MM.1S (cell line): Measurements from ENCODE around the gene CNTNAP2.

ENCODE experiments used
- DNase-seq: peaks from one replicate; pipeline ENCODE4 v3.0.0-alpha.2; 2015
- H2AFZ ChIP-seq: fragments of 300-600 bp; sonication (generic); 2 replicates; pipeline ENCODE4 v1.6.0; 2016; ENCODE audit warnings: antibody characterized with exemption, low read length
- H3F3A ChIP-seq: fragments of 300-600 bp; sonication (generic); 2 replicates; pipeline ENCODE4 v1.6.1; 2016; ENCODE audit warnings: mild to moderate bottlenecking, antibody characterized with exemption, low read length, moderate library complexity, mixed read lengths; ENCODE audit not compliant: insufficient read depth
- H3K27ac ChIP-seq: fragments of 300-600 bp; sonication (generic); 2 replicates; pipeline ENCODE4 v1.5.1; 2016; ENCODE audit warnings: mild to moderate bottlenecking, low read length
- H3K27me3 ChIP-seq: fragments of 300-600 bp; sonication (generic); replicated peaks from 2 replicates; pipeline ENCODE4 v1.6.0; 2016; ENCODE audit warnings: low read length; ENCODE audit not compliant: insufficient read depth
- H3K36me3 ChIP-seq: fragments of 300-600 bp; sonication (generic); replicated peaks from 2 replicates; pipeline ENCODE4 v1.6.1; 2016; ENCODE audit warnings: mild to moderate bottlenecking, low read length, mixed read lengths; ENCODE audit not compliant: insufficient read depth
- H3K4me1 ChIP-seq: fragments of 300-600 bp; sonication (generic); 2 replicates; pipeline ENCODE4 v1.6.1; 2016; ENCODE audit warnings: low read length, mixed read lengths
- H3K4me2 ChIP-seq: fragments of 300-600 bp; sonication (generic); 2 replicates; pipeline ENCODE4 v1.6.0; 2016; ENCODE audit warnings: low read depth, low read length
- H3K4me3 ChIP-seq: fragments of 300-600 bp; sonication (generic); 2 replicates; pipeline ENCODE4 v1.5.1; 2016; ENCODE audit warnings: low read length, mixed read lengths
- H3K79me2 ChIP-seq: fragments of 300-600 bp; sonication (generic); 2 replicates; pipeline ENCODE4 v1.6.1; 2016; ENCODE audit warnings: mixed run types, low read length, mixed read lengths
- H3K9ac ChIP-seq: fragments of 300-600 bp; sonication (generic); 2 replicates; pipeline ENCODE4 v1.6.1; 2016; ENCODE audit warnings: low read length, mixed read lengths
- H3K9me2 ChIP-seq: fragments of 300-600 bp; sonication (generic); replicated peaks from 2 replicates; pipeline ENCODE4 v1.6.1; 2016; ENCODE audit warnings: mild to moderate bottlenecking, low read length, mixed read lengths; ENCODE audit not compliant: insufficient read depth
- H3K9me3 ChIP-seq: fragments of 300-600 bp; sonication (generic); replicated peaks from 2 replicates; pipeline ENCODE4 v1.6.1; 2016; ENCODE audit warnings: mild to moderate bottlenecking, low read length, mixed read lengths; ENCODE audit not compliant: insufficient read depth
- H4K20me1 ChIP-seq: fragments of 300-600 bp; sonication (generic); 2 replicates; pipeline ENCODE4 v1.6.1; 2016; ENCODE audit warnings: mild to moderate bottlenecking, low read length, moderate library complexity, mixed read lengths; ENCODE audit not compliant: insufficient read depth
- EZH2 ChIP-seq: fragments of 300-600 bp; sonication (generic); optimal IDR thresholded peaks from 2 replicates; pipeline ENCODE3; 2017; ENCODE audit warnings: low read depth, mild to moderate bottlenecking, antibody characterized with exemption, low read length, mixed read lengths
- EZH2phosphoT487 ChIP-seq: fragments of 300-600 bp; sonication (generic); IDR thresholded peaks from 2 replicates; pipeline ENCODE4 v1.6.1; 2018; ENCODE audit warnings: antibody characterized with exemption, low read length
- TF ChIP-seq, protein P1 (sequence below): fragments of 300-600 bp; sonication (generic); IDR thresholded peaks from 2 replicates; pipeline ENCODE4 v1.5.1; 2016; ENCODE audit warnings: antibody characterized with exemption, low read length, mixed read lengths

The CNTNAP2 gene

DNA sequence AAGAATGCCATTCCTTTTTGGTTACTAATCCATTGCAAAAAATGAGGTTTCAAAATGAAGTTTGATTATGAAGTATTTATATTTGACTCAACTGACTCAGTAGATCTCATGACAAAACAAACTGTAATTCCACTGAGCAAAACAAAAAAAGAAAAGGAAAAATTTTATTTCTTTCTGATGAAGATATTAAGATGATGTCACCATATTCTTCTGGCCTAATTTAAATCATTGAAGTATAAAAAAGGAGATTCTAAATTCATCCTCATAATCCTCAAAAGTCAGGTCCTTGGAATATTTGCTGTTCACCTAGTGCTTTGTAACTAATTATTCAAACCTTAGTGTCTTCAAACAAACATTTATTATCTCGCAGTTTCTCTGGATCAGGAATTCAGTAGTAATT is 1183.7 kb downstream of the CNTNAP2 start:
- DNase-seq: no peak
- no peaks in the 10 kb centered on the region for H4K20me1 ChIP-seq
- H3K27ac ChIP-seq: no peak overlapping the region
- H3K9me2 ChIP-seq: no peaks in the 10 kb centered on the region
- H3K4me3 ChIP-seq: no peak overlapping the region
- H3K27me3 ChIP-seq: no peaks in the 10 kb centered on the region
- no peak overlapping the region for H3K4me2 ChIP-seq
- H3F3A ChIP-seq: no peaks in the 10 kb centered on the region
- no peaks in the 10 kb centered on the region for H3K4me1 ChIP-seq
- no peaks in the 10 kb centered on the region for H3K9me3 ChIP-seq
- H3K79me2 ChIP-seq: no peaks in the 10 kb centered on the region
- no peak for TF ChIP-seq EZH2phosphoT487
- TF ChIP-seq EZH2: no peak
- TF ChIP-seq, protein P1, sequence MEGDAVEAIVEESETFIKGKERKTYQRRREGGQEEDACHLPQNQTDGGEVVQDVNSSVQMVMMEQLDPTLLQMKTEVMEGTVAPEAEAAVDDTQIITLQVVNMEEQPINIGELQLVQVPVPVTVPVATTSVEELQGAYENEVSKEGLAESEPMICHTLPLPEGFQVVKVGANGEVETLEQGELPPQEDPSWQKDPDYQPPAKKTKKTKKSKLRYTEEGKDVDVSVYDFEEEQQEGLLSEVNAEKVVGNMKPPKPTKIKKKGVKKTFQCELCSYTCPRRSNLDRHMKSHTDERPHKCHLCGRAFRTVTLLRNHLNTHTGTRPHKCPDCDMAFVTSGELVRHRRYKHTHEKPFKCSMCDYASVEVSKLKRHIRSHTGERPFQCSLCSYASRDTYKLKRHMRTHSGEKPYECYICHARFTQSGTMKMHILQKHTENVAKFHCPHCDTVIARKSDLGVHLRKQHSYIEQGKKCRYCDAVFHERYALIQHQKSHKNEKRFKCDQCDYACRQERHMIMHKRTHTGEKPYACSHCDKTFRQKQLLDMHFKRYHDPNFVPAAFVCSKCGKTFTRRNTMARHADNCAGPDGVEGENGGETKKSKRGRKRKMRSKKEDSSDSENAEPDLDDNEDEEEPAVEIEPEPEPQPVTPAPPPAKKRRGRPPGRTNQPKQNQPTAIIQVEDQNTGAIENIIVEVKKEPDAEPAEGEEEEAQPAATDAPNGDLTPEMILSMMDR: no peak
- H3K36me3 ChIP-seq: no peaks in the 10 kb centered on the region
- no peak overlapping the region for H3K9ac ChIP-seq
- H2AFZ ChIP-seq: no peak overlapping the region

DNA sequence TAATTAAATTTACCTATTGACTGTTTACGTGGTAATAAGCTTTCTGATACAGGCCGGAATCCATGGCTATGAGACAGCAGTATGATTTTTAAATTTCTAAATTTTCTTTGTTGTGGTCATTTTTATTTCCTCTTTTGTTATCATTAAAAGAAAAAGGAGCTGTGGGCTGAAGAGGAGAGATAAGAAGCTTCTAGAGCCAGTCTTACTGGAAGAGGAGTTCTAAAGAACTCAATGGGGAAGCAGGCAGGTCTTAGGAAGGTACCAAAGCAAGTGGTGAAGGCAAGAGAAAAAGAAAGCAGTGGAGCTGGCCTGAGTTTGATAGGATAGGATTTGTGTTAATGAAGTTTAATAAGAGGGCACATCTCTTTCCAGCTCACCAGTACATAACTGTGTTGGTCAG is 1187.8 kb downstream of the CNTNAP2 start:
- TF ChIP-seq EZH2phosphoT487: no peak
- TF ChIP-seq, protein P1: no peak
- TF ChIP-seq EZH2: no peak
- no peaks in the 10 kb centered on the region for H3K9me2 ChIP-seq
- no peaks in the 10 kb centered on the region for H3K36me3 ChIP-seq
- DNase-seq: no peak
- H3K4me3 ChIP-seq: no peak overlapping the region
- H3K79me2 ChIP-seq: no peaks in the 10 kb centered on the region
- no peaks in the 10 kb centered on the region for H3K4me1 ChIP-seq
- no peak overlapping the region for H3K9ac ChIP-seq
- H3K27me3 ChIP-seq: no peaks in the 10 kb centered on the region
- H3K4me2 ChIP-seq: no peak overlapping the region
- H2AFZ ChIP-seq: no peak overlapping the region
- no peaks in the 10 kb centered on the region for H3F3A ChIP-seq
- H4K20me1 ChIP-seq: no peaks in the 10 kb centered on the region
- H3K27ac ChIP-seq: no peak overlapping the region
- H3K9me3 ChIP-seq: no peaks in the 10 kb centered on the region

DNA sequence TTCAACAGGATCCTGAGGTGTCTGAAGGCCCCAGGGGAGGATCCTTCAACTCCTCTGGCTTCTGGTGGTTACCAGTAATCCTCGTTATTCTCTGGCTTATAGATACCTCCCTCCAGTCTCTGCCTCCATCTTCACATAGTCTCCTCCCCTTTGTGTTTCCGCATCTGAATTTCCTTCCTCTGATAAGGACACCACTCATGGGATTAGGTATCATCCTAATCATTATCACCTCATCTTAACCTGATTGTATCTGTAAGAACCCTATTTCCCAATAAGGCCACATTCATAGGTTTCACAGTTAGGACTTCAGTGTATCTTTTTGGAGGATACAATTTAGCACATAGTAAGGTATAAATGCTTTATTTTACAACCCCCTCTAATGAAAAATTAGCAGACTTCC is 1189.2 kb downstream of the CNTNAP2 start:
- H3K4me3 ChIP-seq: no peak overlapping the region
- H3K27ac ChIP-seq: no peak overlapping the region
- H3K27me3 ChIP-seq: no peaks in the 10 kb centered on the region
- no peaks in the 10 kb centered on the region for H4K20me1 ChIP-seq
- H3F3A ChIP-seq: no peaks in the 10 kb centered on the region
- no peaks in the 10 kb centered on the region for H3K9me2 ChIP-seq
- H3K79me2 ChIP-seq: no peaks in the 10 kb centered on the region
- TF ChIP-seq, protein P1: no peak
- no peak for TF ChIP-seq EZH2
- DNase-seq: no peak
- H2AFZ ChIP-seq: no peak overlapping the region
- no peaks in the 10 kb centered on the region for H3K9me3 ChIP-seq
- no peaks in the 10 kb centered on the region for H3K4me1 ChIP-seq
- H3K36me3 ChIP-seq: no peaks in the 10 kb centered on the region
- H3K4me2 ChIP-seq: no peak overlapping the region
- no peak overlapping the region for H3K9ac ChIP-seq
